Lower leg skin (tissue), 4 donors: Measurements from ENCODE around the gene ABCC2. TPM values are rescaled to one million over a fixed set of nuclear protein-coding genes. Genes with fewer than 3 reads are reported as not detected.

Experiments
- DNase-seq, 2 donors: peaks; one replicate each; pipeline ENCODE4 v3.0.0-alpha.2; 2019; ENCODE audit warnings: low spot score in 2 of 2
- H3K4me3 ChIP-seq: fragments of 200-600 bp; sonication (generic); 2 replicates; pipeline ENCODE4 v1.5.1; 2017; ENCODE audit warnings: mild to moderate bottlenecking, low read depth; ENCODE audit not compliant: poor library complexity, severe bottlenecking
- CTCF ChIP-seq, 3 donors: fragments of 450-650 bp; IDR thresholded peaks; one replicate each; pipeline ENCODE4 v1.5.1; 2016; ENCODE audit warnings: antibody characterized with exemption in 3 of 3, mild to moderate bottlenecking in 3 of 3, moderate library complexity in 2 of 3
- POLR2A ChIP-seq, 2 donors: fragments of 450-650 bp; IDR thresholded peaks; one replicate each; pipeline ENCODE4 v1.6.1; 2016 to 2017; ENCODE audit warnings: antibody characterized with exemption in 2 of 2, mild to moderate bottlenecking in 1 of 2, moderate library complexity in 1 of 2
- WGBS, 2 donors: methylation state at CpG; one replicate each; pipeline ENCODE4 v1.1.5; 2018; 5-methylcytosine and 5-hydroxymethylcytosine counted together
- intact Hi-C: fragments of 100-400 bp; cut with DNase I; formaldehyde crosslinking; loops from one replicate; pipeline ENCODE4 v1.15.0; 2023; ENCODE audit warnings: low total_unique reads
- total RNA-seq, 4 donors: library from RNA; depleted of rRNA; stranded (reverse); fragments of >200 nt; gene quantifications; one replicate each; pipeline ENCODE4 v1.1.0, GENCODE V29; 2016

Gene ABCC2
- total RNA-seq, 4 donors from 2014 or later, result 0.46 to 2.0 (median 1.9) TPM

DNA sequence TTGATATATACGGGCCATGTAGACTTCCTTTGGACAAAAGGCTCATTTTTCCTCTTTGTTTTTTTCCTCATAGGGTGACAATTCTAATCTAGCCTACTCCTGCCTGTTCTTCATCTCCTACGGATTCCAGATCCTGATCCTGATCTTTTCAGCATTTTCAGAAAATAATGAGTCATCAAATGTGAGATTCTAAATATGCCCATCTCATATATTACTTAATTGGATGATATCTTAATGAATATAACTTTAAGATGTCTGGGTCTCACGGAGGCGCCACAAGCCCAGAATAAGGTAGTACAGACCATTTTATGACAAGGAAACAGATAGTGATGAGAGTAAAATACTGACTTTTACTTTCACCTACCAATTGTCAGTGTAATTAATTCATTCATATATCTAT lies 11.4 kb downstream of the ABCC2 start:
- intact Hi-C loops, result no loop called here
- WGBS, 2 donors, result 92 to 95% methylated on average over 4 of the region's 4 CpGs

DNA sequence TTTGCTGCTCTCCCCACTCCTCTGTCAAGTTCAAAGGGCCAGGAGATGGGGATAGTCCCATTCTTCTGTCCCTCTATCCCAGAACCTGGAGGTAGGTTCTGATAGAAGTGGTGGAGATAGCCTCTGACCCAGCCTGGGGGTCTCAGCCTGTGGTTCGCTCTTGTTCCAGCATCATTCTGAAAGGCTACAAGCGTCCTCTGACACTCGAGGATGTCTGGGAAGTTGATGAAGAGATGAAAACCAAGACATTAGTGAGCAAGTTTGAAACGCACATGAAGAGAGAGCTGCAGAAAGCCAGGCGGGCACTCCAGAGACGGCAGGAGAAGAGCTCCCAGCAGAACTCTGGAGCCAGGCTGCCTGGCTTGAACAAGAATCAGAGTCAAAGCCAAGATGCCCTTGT lies 14.5 kb downstream of the ABCC2 start:
- DNase-seq, result no peak
- WGBS, 2 donors, result 94 to 97% methylated on average over 6 of the region's 6 CpGs
- no peak for TF ChIP-seq CTCF (IDR thresholded peaks at IDR 0.05)
- TF ChIP-seq POLR2A (IDR thresholded peaks at IDR 0.05), result no peak
- no peak overlapping the region for H3K4me3 ChIP-seq
- intact Hi-C loops, result no loop called here

More for the DNA sequence above, 11.4 kb downstream of the ABCC2 start:
- TF ChIP-seq CTCF (IDR thresholded peaks at IDR 0.05) (no peak), POLR2A (IDR thresholded peaks at IDR 0.05) (no peak)
- H3K4me3 ChIP-seq, result no peak overlapping the region
- no peak for DNase-seq

DNA sequence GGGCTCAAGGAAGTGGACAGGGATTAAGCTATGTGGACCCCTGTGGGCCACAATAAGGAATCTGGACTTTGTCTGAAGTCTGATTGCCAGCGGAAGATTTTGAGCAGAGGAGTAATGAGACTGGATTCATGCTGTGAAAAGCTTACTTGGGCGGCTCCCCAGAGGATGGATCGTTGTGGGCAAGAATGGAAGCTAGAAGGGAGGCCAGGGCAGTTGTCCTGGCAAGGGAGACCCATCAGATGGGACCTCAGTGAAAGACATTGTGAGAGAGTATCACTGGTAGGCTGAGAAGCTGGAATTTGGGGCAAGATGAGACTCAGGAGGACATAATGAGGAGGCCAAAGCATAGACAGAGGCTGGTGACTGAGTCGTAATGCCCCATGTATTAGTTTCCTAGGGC lies 15.6 kb downstream of the ABCC2 start:
- no peak for TF ChIP-seq POLR2A (IDR thresholded peaks at IDR 0.05)
- no peak for TF ChIP-seq CTCF (IDR thresholded peaks at IDR 0.05)
- 92 to 96% methylated on average over 4 of the region's 4 CpGs for WGBS, 2 donors
- DNase-seq, result no peak
- H3K4me3 ChIP-seq, result no peak overlapping the region
- intact Hi-C loops, result no loop called here

DNA sequence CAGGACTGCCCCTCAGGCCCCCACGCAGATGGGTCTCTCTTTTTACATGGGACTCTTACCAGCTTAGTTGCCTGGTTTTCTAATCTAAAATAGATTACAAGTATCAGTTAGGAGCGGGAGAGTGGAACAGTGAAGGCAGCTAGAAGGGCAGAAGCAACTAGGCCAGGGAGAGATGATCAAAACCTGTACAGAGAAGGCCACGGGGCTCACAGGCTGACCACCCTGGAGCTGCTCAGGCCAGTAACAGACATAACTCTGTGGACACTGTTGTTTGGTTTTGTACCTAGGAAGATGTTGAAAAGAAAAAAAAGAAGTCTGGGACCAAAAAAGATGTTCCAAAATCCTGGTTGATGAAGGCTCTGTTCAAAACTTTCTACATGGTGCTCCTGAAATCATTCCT lies 16.5 kb downstream of the ABCC2 start:
- intact Hi-C loops, result no loop called here
- no peak overlapping the region for H3K4me3 ChIP-seq
- no peak for DNase-seq
- TF ChIP-seq POLR2A (IDR thresholded peaks at IDR 0.05), result no peak
- TF ChIP-seq CTCF (IDR thresholded peaks at IDR 0.05), result no peak
- 88 to 97% methylated on average over 3 of the region's 3 CpGs for WGBS, 2 donors

DNA sequence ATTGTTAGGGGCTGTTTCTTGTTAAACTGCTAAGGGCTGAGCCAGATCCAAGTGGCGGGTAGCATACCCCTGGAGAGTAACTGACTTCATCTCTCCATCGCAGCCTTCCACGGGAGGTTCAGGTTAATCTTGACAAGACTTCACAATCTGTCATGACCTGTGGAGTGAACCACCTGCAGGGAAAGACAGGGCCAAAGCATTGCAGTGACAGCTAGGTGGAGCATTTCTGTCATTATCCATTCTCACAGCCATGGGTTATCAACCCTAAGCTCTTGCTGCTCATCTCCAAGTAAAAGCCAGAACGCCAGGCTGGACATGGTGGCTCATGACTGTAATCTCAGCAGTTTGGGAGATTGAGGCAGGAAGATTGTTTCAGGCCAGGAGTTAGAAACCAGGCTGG lies 17.2 kb downstream of the ABCC2 start:
- 86 to 94% methylated on average over 4 of the region's 4 CpGs for WGBS, 2 donors
- H3K4me3 ChIP-seq, result no peak overlapping the region
- TF ChIP-seq POLR2A (IDR thresholded peaks at IDR 0.05) (no peak), CTCF (IDR thresholded peaks at IDR 0.05) (no peak)
- no peak for DNase-seq
- intact Hi-C loops, result no loop called here

GRCh38 chr10:99804471-99804870 lies 22.0 kb downstream of the ABCC2 start:
- WGBS, 2 donors, result 94 to 99% methylated on average over 3 of the region's 3 CpGs
- TF ChIP-seq CTCF (IDR thresholded peaks at IDR 0.05) (no peak), POLR2A (IDR thresholded peaks at IDR 0.05) (no peak)
- no peak for DNase-seq
- intact Hi-C loops, result no loop called here
- H3K4me3 ChIP-seq, result no peak overlapping the region
